Eye (tissue), 1 donor: Measurements from ENCODE around the gene TAL1.
"Not testable (repeated sequence)": the region's sequence is repeated elsewhere in the genome, so short reads cannot be mapped to it uniquely, and the experiment has no call there.

Source experiments
- DNase-seq: peaks from one replicate; pipeline ENCODE4 v3.0.0-alpha.2; 2015

Gene TAL1

DNA sequence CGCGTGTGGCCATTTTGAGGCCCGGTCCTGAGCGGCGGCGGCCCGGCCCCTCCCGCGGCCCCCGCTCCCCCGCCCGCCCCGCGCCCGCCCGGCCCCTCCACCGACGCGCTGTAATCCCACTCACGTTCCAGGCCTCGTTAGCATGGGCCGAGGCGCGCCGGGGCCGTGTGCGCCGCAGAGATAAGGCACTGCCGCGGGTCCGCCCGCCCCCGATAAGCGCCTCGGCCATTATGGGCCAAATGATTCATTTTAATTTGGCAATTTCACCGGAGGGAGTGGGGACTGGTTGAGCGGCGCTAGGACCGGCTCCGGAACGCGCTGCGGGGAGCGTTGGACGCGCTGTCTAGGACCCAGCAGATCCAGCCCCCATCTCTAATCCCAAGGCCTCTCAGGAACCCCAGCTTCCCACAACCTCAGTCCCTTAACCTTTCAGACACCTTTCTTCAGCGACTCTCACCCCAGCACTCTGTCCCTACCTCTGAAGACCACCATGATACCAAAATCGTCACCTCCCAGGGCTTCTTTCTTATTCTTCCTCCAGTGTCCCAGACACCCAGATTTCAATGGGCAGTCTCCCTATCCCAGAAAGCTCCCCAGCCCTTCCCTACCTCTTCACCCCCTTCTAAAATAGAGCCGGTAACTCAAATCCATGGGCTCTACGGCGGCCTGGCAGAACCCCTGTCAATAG is at the start of gene TAL1:
TAL1 (minus strand) TSS at position 39 of the 688 bp plus-strand sequence. CDS start 6,337 bp downstream, outside the sequence.
- DNase-seq, result peak; percentile 59

DNA sequence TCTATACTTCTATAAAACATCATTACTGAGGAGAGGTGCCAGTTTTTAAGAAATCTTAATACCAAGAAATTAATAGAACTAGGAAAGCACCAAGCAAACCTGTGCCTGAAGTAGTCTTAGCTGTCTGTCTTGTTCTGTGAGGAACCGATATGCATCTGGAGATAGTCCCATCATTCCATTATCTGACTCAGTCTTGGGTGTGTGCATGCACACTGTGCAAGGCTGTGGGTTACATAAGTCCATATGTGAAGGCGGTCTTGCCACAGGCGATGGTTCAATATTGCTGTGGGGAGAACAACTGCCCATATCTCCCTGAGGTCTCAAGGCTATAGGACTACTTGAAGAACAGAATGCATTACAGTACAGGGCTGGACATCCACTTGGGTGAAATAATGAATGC is 48.1 kb upstream of the TAL1 start:
- no peak for DNase-seq

DNA sequence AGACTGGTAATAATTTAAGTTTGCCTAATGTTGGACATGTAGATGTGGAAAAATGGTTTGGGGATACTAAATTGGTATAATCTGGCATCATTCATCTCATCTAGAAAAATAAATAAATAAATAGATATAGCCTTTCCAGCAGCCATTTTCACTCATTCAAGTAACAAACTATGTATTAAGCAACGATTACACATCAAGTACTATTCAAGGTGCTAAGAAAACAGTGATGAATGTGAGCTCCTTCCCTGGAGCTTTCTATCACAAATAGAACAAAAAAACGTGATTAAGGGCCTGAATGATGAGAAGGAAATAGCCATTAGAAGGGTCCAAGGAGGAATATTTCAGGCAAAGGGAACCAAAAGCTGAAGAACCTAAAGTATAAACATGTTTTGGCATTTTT is 44.8 kb upstream of the TAL1 start:
- DNase-seq, result no peak

DNA sequence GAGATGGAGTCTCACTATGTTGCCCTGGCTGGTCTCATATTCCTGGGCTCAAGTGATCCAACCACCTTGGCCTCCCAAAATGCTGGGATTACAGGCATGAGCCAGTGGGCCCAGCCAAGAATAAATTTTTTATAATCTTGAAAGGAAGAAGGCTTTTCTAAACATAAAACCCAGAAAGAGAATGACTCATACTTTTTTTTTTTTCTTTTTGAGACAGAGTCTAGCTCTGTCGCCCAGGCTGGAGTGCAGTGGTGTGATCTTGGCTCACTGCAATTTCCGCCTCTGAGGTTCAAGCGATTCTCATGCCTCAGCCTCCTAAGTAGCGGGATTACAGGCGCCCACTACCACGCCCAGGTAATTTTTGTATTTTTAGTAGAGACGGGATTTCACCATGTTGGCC is 43.8 kb upstream of the TAL1 start:
- DNase-seq, result not testable (repeated sequence)

DNA sequence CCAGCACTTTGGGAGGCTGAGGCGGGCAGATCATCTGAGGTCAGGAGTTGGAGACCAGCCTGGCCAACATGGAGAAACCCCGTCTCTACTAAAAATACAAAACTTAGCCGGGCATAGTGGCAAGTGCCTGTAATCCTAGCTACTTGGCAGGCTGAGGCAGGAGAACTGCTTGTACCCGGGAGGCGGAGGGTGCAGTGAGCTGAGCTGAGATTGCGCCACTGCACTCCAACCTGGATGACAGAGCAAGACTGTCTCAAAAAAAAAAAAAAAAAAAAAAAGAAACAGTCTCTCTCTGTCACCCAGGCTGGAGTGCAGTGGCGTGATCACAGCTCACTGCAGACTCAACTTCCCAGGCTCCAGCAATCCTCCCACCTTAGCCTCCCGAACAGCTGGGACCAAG is 33.5 kb upstream of the TAL1 start:
- DNase-seq, result not testable (repeated sequence)

DNA sequence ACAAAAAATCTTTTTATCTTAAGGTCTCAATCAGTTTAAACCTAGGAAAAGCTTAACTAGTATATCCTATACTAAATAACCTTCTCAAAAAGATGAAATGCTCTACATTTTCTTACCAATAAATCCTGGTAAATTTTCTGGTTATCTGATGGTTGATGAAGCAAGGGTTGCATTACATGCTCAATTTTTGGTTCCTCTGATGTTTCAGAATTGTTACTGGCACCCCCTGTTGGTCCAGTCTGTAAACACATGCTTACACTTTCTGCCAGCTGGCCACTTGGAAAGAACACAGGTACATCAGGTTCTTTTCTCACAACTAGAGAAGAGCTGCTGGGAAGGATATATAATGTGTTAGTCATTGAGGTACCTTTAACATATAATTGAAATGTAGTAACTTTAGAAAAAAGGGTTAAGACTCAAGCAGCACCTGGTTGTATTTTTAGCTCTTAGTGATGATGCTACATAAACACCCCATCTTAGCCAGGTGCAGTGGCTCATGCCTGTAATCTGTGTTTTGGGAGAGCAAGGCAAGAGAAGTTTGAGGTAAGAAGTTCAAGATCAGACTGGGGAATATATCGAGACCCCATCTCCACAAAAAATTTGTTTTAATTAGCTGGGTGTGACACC is 30.9 kb upstream of the TAL1 start:
- peak; percentile 36 for DNase-seq

DNA sequence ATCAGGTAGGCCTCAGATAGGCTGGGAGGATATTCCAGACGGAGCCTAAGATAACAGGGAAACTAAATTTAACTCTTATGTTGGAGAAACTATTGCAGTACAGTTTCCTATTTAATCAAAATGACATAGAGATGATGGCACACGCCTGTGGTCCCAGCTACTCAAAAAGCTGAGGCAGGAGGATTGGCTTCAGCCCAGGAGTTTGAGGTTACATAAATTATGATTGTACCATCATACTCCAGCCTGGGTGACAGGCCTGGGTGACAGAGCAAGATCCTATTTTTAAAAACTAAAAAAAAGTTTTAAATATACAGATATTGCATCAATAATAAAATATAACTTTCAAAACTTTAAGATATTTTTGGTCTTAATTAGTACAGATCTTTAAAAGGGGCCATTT is 25.2 kb upstream of the TAL1 start:
- no peak for DNase-seq

DNA sequence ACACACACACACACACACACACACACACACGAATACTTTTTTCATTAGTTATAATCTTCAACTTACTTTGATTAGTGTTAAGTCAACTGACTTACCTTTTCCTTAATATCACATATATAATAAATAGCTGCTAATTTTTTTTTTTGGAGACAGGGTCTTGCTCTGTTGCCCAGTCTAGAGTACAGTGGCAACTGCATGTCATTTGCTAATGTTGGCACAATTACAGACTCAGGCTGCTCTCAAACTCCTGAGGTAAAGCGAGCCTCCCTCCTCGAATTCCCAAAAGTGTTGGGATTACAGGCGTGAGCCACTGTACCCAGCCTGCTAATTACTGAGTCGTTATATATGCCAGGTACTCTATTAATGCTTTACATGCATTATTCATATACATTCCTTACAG is 20.8 kb upstream of the TAL1 start:
- DNase-seq, result no peak

DNA sequence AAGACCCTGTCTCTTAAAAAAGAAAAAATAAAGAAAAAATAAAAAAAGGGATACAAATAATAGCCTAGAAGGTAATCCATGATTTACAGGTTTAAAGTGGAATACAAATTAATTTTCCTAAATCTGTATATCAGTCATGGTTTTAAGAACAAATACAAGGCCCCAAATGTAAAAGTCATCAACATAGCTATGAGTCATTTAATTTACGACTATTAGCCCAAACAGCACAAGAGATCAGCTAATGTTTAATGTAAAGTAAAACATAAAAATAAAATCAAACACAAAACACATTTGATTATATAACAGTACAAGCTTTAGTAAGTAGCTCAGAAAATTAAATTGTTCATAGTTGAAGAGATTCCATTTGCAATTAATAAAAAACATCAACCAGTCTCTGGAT is 20.3 kb upstream of the TAL1 start:
- no peak for DNase-seq

DNA sequence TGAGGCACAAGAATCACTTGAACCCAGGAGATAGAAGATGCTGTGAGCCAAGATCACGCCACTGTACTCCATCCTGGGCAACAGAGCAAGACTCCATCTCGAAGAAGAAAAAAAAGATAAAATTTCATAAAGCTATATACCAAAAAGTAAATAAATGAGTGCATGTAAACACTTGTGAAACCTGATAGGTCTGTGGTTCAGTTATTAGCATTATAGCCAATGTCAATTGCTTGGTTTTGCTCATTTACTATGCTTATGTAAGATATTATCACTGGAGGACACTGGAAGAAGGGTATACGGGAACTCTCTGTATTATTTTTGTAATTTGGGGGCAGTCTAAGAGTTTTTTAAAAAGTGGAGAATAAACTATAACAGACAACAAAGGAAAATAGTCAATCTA is 17.7 kb upstream of the TAL1 start:
- no peak for DNase-seq

DNA sequence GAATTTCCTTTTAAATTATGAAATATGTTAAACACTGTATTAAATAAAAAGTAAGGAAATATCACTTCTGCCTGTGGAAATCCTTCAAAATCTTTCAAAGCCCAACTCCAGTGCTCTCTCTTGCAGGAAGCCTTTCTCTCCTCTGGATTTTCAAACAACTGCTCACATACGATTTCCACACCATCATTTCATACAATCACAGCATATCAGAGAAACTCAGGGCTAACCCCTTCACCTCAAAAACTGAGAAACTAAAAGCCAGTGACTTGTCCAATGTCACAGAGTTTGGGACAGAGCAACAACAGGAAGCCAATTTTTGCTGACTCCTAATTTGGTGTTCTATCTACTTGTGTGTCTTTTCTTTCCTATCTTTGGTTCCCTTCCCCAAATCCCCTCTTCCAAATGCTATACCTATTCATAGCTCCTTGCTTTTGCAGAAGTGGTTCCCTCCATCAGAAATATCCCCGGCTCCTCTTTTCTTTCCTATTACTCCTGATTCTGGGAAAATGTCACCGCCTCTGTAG is 12.4 kb upstream of the TAL1 start:
- no peak for DNase-seq

DNA sequence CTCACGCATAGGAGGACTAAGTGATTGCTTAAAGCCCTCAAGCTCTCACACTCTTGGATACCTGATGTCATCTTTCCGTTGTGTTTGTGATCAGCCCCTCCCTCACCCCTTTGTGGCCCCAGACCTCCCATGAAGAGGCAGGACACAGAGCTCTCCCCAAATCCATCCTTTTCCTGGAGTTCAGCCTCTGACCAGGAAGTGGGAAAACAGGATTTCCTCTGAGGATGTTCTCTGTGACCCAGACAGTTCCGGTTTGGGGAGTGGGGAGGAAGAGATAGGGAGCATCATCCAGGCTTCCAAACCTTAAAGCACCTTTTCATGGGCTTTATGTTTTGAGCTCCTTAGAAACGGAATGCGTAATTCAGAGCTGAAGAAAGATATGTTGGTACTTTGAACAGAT is 11.9 kb upstream of the TAL1 start:
- no peak for DNase-seq

DNA sequence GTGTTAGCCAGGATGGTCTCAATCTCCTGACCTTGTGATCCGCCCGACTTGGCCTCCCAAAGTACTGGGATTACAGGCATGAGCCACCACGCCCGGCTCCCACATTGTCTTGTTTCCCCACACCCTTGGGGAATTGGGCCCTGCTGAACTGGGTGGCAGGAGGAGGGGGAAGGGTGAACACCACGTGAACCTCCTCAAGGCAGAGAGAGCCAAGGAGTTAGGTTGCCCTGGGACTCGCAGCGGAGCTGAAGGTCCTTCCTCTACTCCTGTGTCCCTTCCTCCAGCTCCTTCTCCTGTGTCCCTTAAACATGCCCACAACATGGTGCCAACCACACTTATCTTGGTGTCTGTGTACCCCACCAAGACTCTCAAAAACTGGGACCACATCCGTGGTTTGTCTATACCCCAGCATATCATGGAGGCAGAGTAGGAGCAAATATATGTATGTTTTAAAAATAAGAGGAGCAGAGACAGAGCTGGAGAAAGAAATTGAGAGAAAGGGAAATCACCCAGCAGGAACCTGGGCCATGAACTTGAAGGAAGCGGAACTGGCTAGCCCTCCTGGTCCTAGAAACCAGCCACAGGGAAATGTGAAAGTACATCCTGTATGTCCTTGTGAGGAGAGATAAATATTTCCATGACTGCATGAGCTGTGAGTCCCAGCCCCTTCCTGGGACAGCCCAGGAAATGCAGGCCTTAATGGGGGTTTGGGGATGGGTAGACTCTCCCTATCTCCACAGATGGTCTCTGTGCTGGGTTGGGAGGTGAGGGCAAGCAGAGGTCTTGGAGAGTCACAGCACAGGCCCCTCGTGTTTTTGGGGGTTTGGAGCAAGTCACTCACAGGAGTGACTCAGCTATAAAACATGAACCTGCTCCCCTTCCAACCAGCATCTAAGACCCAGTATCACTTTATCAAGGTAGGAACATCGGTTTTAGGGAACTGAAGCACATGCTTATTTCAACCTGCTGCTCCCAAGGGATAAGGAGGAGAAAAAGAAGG is 9.4 kb upstream of the TAL1 start:
- DNase-seq, result no peak

DNA sequence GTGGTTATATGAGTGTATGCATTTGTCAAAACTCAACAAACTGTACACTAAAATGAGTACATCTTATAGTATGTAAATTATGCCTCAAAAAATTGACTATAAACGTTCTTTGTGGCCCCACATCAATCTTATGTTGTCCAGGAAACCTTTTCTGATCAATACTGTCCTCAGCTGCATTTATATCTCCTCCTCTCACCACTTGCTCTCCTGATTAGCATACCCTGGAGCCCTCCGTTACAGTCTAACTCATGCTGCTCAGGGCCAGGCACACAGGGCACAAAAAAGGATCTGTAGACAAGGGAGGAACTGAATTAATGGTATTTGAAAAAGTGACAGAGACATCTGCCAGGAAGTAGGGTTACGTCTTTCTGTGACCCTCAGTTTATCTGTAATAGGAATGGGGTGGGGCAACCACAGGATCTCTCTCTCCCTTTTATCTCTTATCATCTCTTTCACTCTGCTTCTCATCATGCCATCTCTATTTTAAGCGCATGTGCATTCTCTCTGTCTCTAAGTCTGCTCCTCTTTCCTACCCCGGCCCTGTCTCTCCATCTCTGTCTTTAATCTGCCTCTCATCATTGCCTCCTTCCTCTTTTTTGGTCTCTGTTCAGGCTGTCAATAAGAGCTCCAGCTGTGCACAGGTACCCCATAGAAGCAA is 7.0 kb upstream of the TAL1 start:
- no peak for DNase-seq

DNA sequence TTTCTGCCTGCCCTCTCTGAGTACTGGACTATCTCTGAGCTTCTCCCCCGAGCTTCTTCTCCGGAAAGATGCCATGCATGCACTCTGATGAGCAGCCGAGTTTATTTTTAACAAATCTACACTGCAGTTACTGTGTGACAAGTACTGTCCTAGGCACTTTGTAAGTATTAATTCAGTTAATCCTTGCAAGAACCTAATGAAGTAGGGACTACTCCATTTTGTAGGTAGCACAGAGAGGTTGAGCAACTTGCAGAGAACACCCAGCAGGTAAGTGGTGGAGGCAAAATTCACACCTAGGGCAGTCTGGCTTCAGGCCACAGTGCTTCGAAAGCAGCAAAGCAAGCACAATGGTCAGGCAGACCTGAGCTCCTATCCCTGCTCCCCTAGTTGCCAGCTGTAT is 3.8 kb upstream of the TAL1 start:
- DNase-seq, result no peak

DNA sequence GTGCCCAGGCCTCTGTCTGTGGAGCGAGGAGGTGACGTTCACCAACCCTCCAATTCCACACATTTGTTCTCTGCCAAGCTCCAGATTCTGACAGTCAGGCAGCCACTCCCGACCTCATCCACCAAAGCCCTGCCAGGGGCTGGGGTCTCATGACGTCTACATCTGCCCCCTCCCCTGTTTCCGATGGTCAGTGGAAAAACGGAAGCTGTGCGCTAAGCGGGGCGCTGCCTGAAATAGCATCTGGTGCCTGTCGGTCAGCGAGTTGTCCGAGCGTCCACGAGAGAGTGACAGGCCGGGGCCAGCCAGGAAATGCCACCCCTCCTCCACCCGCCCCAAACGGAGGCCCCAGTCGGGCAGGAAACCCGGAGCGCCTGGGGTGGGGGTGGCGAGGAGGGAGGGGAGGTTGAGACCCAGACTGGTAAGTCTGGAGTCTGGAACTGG is 3.2 kb upstream of the TAL1 start:
- DNase-seq, result peak; percentile 35

DNA sequence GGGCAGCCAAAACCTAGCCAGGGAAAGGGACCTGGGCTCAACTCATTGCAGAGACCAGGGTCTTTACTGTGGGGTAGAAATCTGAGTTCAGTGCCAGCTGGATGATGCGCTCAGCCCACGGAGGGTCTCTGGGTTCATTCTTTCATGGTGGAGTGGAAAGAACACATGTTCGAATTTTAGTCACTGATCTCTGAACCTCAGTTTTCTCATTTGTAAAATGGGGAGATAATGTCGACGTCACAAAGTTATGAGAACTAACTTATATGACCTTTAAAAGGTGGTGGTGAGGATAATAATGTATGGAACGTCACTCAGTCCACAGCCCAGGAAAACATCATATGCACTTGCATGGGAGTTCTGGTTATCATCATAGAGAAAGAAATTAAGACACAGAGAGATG is 1.2 kb upstream of the TAL1 start:
- no peak for DNase-seq

DNA sequence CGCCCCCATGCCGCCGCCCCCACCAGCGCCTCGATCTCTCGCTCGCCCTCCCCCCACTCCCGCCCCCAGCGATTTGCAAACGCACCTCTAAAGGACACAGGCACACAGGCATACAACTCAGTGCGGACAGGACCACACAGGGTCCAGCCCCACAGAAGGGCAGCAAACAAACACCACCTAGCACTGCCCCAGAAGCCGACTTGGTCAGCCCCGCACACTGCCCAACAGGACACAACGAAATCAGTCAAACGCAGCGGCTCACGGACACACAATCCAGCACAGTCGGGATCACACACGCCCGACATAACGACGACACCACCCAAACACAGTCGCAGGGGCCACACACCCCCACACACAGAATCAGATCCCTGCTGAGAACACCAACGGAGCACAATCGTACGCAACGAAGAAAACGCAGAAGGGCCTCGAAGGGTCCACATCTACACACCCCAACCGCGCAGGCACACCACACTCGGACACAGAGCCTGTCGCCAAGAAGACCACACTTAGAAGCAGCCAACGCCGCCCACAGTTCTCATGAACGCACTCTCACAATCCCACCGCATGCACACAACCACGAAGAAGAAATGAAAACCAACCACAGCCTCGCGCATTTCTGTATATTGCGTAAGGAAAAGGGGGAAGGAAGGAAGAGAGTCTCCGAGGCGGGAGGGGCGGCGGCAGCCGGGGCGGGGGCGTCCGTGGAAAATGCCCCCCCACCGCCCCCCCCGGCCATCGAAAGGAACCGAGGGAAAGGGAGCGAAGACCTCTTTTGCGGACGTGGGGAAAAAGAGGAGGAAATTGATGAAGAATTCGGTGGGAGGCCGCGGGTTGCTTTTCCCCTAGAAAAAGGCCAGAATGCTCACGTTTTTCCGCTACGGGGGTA is 481 bp downstream of the TAL1 start:
- peak; percentile 88 for DNase-seq

DNA sequence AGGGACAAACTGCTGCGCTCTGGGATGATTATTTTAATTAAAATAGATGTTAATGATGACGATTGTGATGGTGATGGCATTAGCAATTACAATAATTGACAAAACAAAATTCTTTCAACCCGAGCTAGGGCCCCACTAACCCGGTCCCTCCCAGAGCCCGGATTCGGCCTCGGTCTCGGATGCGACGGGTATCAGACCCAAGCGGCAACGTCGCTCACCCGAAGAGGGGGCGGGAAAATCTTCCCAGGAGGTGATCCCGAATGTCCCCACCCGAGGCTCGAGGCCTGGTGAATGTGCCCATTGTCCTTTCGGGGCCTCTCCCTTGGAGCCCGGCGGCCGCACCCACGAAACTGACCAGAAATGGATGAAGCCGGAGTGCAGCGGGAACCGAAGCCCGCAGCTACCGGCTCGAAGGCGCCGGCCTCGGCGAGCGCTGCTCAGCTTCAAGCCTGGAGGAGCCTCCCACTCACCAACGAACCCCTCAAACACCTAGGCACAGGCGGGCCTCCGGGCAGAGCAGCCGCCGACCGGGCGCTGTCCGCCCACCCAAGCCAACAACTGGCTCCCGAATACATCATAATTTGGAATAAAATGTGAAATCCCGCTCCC is 1.2 kb downstream of the TAL1 start:
- DNase-seq, result no peak

DNA sequence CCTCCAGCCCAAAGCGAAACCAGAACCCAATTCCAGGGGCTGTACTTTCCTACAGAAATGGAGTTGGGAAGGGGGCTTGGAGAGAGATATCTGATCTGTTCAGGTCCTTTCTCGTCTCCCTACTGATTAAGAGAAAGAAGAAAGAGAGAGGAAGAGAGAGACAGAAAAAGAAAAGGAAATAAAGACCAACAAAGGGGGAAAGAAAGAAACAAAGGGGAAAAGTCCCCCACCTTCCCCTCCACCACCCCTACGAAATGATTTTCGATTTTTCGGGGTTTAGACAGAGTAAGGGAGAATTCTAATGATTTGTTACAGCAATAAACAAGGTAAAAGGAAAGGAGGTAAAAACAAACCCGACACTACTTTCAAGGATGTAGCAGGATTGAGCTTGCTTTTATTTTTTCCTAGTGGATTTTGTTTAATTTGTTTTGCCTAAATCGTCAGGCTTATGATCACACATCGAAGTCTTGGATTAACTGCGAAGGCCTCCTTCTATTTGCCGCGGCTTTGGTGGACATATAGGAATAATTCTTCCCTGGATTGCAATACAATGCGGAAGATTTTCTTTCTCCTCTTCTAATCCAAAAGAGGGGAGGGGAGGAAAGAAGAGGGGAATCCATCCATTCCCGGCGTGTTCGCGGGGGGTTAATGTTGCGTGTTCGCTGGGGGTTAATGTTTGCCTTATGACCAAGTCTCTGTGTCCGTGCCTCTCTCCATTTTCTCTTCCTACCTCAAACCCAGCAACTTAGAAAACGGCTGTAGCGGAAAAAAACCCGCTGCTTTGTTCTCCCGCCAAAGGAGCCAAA is 1.9 kb downstream of the TAL1 start:
- DNase-seq, result peak; percentile 85
